Measurements from ENCODE around the gene ZNF362.

DNA sequence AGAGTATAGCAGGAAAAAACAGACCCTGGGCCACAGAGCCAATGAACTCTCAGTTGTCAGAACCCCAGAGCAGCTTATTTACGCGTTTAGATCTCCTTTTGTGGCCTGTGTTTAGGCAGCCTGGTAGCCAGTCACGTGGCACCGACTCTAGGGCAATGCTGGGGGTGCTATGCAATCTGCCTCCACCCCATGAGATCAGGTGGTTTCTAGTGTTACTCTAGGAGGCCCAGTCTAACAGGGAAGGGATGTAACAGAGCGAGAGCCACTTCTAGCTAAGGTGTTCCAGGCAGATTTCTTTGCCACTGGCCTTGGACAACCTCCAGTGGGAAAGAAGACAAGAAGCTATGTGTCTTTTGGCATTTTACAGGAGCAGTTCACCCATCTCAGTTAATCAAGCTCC lies 76.6 kb downstream of the ZNF362 start:
- TF ChIP-seq CTCF (IDR thresholded peaks at IDR 0.05) (no peak), POLR2A (IDR thresholded peaks at IDR 0.05) (no peak)
